ENCODE measurements around the gene DOK5.

DOK5 gene

DNA sequence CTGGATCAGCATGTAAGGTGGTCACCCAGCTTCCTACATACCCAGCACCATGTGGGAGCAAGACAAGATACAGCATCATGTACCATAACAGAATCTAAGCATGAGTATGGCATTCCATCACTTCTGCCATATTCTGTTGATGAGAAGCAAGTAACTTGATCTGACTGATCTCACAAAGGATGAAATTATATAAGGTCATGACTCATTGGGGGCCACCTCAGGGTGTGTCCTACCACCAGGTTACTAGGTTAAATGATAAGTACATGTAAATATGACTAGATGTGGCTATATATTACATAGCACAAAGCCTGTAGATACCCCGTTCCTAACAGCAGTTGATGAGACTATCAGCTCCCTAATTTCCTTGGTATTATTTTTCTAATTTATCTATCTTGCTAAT lies 213.1 kb downstream of the DOK5 start:
- Histone ChIP-seq H3K4me2 (ENCODE audit: low read length) (no peak overlapping the region), H3K9me3 (replicated peaks; ENCODE audit: low read length) (no peaks in the 10 kb centered on the region), H3K4me3 (ENCODE audit: low read length) (no peak overlapping the region), H3K4me1 (ENCODE audit: control insufficient read depth, insufficient read depth, low read length) (no peaks in the 10 kb centered on the region), H3K27me3 (ENCODE audit: control insufficient read depth, insufficient read depth, low read length) (no peaks in the 10 kb centered on the region), H3K36me3 (ENCODE audit: insufficient read depth, low read length) (no peaks in the 10 kb centered on the region), H3K9ac (ENCODE audit: low read depth, low read length) (no peak overlapping the region)

DNA sequence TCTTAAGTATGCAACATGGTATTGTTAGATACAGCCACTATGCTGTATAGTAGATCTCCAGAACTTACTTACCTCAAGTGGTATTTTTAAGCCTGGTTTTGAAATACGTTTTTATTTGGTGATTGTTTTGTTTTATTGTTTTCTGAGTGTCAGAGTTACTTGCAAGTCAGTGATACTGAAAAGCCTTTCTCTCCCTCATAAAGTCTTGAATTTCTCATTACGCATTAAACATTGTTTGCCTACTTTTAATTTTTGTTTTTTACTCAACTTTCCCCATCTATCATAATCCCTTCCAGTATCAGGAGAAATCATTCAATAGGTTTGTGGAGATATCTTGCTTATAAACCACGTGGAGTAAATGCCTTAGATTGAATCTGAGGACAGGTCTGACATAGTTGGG lies 214.9 kb downstream of the DOK5 start:
- no peaks in the 10 kb centered on the region for H3K4me1 ChIP-seq (ENCODE audit: control insufficient read depth, insufficient read depth, low read length)
- no peak overlapping the region for H3K4me2 ChIP-seq (ENCODE audit: low read length)

DNA sequence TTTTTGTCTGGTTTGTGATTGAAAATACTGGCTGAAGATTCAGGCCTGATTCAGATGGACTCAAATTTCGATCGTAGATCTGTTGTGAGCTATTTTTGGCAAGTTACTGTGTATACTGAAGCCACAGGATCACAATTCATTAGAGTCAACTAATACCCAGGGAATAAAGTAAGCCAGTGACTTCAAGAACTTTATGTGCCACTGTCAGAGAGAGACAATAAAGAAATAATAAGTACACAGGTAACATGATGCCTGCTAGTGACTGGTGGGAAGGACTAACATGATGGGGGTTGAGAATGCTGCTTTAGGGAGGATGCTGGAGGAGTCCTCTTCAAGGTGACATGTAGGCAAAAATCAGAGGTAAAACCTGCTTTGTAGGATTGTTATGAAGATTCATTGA lies 215.9 kb downstream of the DOK5 start:
- Histone ChIP-seq H3K9ac (ENCODE audit: low read depth, low read length) (no peak overlapping the region), H3K4me1 (ENCODE audit: control insufficient read depth, insufficient read depth, low read length) (no peaks in the 10 kb centered on the region), H3K36me3 (ENCODE audit: insufficient read depth, low read length) (no peaks in the 10 kb centered on the region), H3K4me2 (ENCODE audit: low read length) (no peak overlapping the region), H3K4me3 (ENCODE audit: low read length) (no peak overlapping the region), H3K27me3 (ENCODE audit: control insufficient read depth, insufficient read depth, low read length) (no peaks in the 10 kb centered on the region), H3K9me3 (replicated peaks; ENCODE audit: low read length) (no peaks in the 10 kb centered on the region)

More for the DNA sequence above, 214.9 kb downstream of the DOK5 start:
- Histone ChIP-seq H3K27me3 (ENCODE audit: control insufficient read depth, insufficient read depth, low read length) (no peaks in the 10 kb centered on the region), H3K9ac (ENCODE audit: low read depth, low read length) (no peak overlapping the region), H3K36me3 (ENCODE audit: insufficient read depth, low read length) (no peaks in the 10 kb centered on the region), H3K9me3 (replicated peaks; ENCODE audit: low read length) (no peaks in the 10 kb centered on the region), H3K4me3 (ENCODE audit: low read length) (no peak overlapping the region)

DNA sequence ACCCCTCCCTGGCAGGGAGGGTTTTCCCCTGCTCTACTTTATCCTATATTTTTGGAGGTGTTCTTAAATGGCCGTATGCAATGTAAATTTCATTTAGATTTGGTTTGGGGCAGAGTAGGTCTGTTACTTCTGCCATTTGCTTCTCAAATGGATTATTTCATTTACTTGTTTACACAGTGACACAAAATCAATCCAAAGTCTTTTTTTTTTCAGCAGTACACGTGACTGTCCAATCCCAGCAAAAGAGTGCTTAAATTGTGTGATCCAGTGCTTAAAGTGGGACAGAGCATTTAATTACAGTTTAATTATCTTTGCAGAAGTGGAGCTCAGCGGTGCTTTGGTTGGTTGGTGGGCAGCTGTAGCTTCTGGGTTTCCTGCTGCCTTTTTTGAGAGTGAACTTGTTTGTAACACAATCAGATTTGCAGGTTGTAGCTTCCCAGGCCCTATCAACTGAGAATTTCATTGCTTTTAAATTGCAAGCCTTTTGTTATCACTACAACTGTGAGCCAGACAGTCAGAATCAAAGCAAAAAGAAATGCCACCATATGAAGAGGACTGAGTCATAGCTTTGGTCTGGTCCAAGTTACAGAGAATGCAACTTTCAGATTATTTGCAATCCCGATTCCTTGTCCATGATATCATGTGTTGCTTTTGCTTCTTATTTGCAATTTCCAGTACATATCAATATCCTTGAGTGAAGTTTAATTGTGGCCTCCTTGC lies 216.9 kb downstream of the DOK5 start:
- H3K9me3 ChIP-seq (replicated peaks; ENCODE audit: low read length) = no peaks in the 10 kb centered on the region
- no peaks in the 10 kb centered on the region for H3K36me3 ChIP-seq (ENCODE audit: insufficient read depth, low read length)
- no peaks in the 10 kb centered on the region for H3K4me1 ChIP-seq (ENCODE audit: control insufficient read depth, insufficient read depth, low read length)
- no peak overlapping the region for H3K4me2 ChIP-seq (ENCODE audit: low read length)
- no peaks in the 10 kb centered on the region for H3K27me3 ChIP-seq (ENCODE audit: control insufficient read depth, insufficient read depth, low read length)
- H3K9ac ChIP-seq (ENCODE audit: low read depth, low read length) = no peak overlapping the region
- no peak overlapping the region for H3K4me3 ChIP-seq (ENCODE audit: low read length)

DNA sequence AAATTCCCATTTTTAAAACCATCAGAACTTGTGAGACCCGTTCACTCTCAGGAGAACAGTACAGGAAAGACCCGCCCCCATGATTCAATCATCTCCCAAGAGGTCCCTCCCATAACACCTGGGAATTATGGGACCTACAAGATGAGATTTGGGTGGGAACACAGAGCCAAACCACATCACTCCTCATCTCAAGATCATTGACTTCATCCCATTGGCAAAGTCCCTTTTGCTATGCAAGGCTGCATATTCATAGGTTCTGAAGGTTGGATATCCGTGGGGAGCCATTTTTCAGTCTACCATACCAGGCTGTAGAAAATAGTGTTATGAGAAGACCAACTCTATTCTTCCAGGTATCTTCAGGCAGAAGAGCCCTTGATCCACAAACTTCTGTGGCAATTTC lies 219.1 kb downstream of the DOK5 start:
- H3K4me2 ChIP-seq (ENCODE audit: low read length) = no peak overlapping the region
- no peaks in the 10 kb centered on the region for H3K36me3 ChIP-seq (ENCODE audit: insufficient read depth, low read length)
- H3K4me1 ChIP-seq (ENCODE audit: control insufficient read depth, insufficient read depth, low read length) = no peaks in the 10 kb centered on the region

DNA sequence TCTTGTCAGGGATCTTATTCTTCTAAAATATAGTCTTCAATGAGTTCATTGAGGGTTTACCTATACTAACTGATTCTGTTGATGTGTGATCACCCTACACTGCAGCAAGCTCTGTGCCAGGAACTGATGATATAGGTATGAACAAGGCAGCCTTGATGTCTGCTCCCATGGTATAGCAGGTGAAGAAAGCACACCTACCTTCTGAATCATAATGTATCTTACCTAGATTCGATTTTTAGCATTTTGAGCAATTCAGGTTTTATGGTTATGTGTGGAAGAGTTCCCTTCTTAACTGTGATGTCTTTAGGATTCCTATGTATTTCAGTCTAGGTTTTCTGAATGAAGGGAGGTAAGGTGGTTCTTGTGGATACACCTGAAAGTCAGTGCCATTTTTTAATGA lies 223.0 kb downstream of the DOK5 start:
- no peak overlapping the region for H3K9ac ChIP-seq (ENCODE audit: low read depth, low read length)
- no peaks in the 10 kb centered on the region for H3K27me3 ChIP-seq (ENCODE audit: control insufficient read depth, insufficient read depth, low read length)
- H3K9me3 ChIP-seq (replicated peaks; ENCODE audit: low read length) = peaks cover 3% of the 10 kb centered on the region
- H3K4me3 ChIP-seq (ENCODE audit: low read length) = no peak overlapping the region
- H3K4me2 ChIP-seq (ENCODE audit: low read length) = no peak overlapping the region
- H3K36me3 ChIP-seq (ENCODE audit: insufficient read depth, low read length) = no peaks in the 10 kb centered on the region
- H3K4me1 ChIP-seq (ENCODE audit: control insufficient read depth, insufficient read depth, low read length) = no peaks in the 10 kb centered on the region

More for the DNA sequence above, 219.1 kb downstream of the DOK5 start:
- H3K27me3 ChIP-seq (ENCODE audit: control insufficient read depth, insufficient read depth, low read length) = no peaks in the 10 kb centered on the region
- no peak overlapping the region for H3K9ac ChIP-seq (ENCODE audit: low read depth, low read length)
- no peak overlapping the region for H3K4me3 ChIP-seq (ENCODE audit: low read length)
- peaks cover 2% of the 10 kb centered on the region for H3K9me3 ChIP-seq (replicated peaks; ENCODE audit: low read length)
